OCI-LY1 (cell line): ENCODE data around the gene IDUA.

Experiments
- EZH2 ChIP-seq: fragments of 200-600 bp; sonication (generic), shearing (Covaris generic); IDR thresholded peaks from 2 replicates; pipeline ENCODE4 v1.8.0; 2017; ENCODE audit warnings: borderline replicate concordance, mixed run types, mild to moderate bottlenecking, antibody characterized with exemption, low read length, moderate library complexity, mixed read lengths
- TF ChIP-seq, protein P1 (sequence below): fragments of 200-600 bp; sonication (generic), shearing (Covaris generic); IDR thresholded peaks from 2 replicates; pipeline ENCODE4 v1.5.1; 2017; ENCODE audit warnings: mild to moderate bottlenecking, antibody characterized with exemption, low read length, moderate library complexity, mixed read lengths

DNA sequence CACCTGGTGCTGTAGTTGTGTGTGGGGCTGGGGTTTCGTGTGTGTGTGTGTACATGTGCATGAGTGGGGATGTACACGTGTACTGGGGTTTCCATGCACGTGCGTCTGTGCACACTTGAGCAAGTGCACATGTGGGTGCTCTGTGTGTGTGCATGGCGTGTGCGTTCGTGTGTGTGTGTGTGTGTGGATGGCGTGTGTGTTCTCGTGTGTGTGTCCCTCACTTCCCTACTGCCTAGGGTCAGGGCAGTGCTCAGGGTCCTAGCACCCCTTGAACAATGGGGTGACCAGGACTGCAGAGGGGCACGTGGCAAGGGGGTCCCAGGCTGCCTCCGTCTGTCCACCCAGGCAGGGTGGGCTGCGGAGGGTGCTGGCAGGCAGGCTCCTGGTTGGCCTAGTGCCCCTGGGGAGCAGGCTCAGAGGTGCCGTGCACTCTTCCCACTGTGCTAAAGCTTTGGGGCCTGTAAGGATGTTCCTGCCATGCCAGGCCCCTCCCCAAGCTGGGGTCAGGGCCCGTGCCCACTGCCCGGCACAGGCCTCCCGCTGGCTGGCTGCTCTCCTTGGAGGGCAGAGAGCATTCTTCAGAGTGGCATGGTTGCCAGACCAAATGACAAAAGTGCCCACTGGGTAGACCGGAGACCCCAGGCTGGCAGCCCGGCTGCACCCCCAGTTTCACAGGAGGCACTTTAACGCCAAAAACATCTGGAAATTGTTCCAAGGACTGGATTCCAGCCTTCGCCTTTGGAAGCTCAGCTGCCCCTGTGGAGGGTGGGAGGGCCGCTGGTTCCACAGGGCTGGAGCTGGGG, 53.7 kb downstream of the IDUA start:
- TF ChIP-seq, protein P1, sequence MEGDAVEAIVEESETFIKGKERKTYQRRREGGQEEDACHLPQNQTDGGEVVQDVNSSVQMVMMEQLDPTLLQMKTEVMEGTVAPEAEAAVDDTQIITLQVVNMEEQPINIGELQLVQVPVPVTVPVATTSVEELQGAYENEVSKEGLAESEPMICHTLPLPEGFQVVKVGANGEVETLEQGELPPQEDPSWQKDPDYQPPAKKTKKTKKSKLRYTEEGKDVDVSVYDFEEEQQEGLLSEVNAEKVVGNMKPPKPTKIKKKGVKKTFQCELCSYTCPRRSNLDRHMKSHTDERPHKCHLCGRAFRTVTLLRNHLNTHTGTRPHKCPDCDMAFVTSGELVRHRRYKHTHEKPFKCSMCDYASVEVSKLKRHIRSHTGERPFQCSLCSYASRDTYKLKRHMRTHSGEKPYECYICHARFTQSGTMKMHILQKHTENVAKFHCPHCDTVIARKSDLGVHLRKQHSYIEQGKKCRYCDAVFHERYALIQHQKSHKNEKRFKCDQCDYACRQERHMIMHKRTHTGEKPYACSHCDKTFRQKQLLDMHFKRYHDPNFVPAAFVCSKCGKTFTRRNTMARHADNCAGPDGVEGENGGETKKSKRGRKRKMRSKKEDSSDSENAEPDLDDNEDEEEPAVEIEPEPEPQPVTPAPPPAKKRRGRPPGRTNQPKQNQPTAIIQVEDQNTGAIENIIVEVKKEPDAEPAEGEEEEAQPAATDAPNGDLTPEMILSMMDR = no peak
- no peak for TF ChIP-seq EZH2
